22Rv1 (cell line): ENCODE measurements around the gene TIMELESS.
"Not testable (repeated sequence)": the region's sequence is repeated elsewhere in the genome, so short reads cannot be mapped to it uniquely, and the experiment has no call there.

ENCODE experiments used
- H3K27ac ChIP-seq: fragments of 450-650 bp; 2 replicates; pipeline ENCODE4 v1.5.1; 2017
- ZFX ChIP-seq: fragments of 450-650 bp; IDR thresholded peaks from 2 replicates; pipeline ENCODE4 v1.6.1; 2017; ENCODE audit warnings: antibody characterized with exemption, borderline replicate concordance
- TF ChIP-seq, protein P1 (sequence below): fragments of 450-650 bp; IDR thresholded peaks from 2 replicates; pipeline ENCODE4 v1.5.1; 2017; ENCODE audit warnings: mild to moderate bottlenecking

TIMELESS gene, protein sequence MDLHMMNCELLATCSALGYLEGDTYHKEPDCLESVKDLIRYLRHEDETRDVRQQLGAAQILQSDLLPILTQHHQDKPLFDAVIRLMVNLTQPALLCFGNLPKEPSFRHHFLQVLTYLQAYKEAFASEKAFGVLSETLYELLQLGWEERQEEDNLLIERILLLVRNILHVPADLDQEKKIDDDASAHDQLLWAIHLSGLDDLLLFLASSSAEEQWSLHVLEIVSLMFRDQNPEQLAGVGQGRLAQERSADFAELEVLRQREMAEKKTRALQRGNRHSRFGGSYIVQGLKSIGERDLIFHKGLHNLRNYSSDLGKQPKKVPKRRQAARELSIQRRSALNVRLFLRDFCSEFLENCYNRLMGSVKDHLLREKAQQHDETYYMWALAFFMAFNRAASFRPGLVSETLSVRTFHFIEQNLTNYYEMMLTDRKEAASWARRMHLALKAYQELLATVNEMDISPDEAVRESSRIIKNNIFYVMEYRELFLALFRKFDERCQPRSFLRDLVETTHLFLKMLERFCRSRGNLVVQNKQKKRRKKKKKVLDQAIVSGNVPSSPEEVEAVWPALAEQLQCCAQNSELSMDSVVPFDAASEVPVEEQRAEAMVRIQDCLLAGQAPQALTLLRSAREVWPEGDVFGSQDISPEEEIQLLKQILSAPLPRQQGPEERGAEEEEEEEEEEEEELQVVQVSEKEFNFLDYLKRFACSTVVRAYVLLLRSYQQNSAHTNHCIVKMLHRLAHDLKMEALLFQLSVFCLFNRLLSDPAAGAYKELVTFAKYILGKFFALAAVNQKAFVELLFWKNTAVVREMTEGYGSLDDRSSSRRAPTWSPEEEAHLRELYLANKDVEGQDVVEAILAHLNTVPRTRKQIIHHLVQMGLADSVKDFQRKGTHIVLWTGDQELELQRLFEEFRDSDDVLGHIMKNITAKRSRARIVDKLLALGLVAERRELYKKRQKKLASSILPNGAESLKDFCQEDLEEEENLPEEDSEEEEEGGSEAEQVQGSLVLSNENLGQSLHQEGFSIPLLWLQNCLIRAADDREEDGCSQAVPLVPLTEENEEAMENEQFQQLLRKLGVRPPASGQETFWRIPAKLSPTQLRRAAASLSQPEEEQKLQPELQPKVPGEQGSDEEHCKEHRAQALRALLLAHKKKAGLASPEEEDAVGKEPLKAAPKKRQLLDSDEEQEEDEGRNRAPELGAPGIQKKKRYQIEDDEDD

DNA sequence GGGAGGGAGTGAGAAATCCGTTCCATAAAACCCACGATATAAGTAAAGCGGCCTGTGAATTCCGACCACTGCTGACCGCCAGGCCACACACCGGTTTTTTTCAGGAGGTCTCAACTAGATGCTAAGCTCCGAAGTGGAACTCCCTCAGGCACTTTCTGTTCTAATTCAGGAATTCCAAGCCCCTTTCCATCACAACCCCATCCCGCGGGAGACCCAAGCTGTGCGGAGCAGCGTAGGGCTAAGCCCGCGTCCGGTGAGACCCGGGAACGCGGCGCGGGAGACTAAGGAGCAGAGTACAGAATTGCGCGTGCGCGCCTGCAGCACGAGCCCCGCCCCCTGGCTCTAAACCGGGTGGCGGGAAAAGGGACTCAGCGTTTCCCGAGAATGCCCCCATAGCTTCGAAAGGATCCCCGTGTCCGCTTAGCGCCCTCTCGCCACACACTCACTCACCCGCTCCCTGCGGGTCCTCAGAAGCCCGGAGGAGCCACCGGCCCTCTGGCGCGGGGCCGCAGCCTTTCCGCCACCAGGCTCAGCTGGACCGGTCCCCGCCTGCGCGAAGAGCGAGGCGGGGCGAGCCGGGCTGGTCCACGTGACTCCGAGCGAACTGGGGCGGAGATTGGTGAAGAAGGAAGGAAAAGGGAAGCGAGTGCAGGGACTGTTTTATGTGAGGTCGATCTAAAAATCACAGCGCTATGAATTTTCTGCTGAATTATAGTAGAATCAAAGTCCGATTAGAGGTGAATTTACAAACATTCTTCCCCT lies at the start of gene TIMELESS:
Gene TIMELESS (minus strand): TSS at position 567 of the 762 bp plus-strand sequence. CDS start 15,256 bp downstream, outside the sequence.
- H3K27ac ChIP-seq: peak within 1 kb of the TSS; percentile 90
- TF ChIP-seq, protein P1, sequence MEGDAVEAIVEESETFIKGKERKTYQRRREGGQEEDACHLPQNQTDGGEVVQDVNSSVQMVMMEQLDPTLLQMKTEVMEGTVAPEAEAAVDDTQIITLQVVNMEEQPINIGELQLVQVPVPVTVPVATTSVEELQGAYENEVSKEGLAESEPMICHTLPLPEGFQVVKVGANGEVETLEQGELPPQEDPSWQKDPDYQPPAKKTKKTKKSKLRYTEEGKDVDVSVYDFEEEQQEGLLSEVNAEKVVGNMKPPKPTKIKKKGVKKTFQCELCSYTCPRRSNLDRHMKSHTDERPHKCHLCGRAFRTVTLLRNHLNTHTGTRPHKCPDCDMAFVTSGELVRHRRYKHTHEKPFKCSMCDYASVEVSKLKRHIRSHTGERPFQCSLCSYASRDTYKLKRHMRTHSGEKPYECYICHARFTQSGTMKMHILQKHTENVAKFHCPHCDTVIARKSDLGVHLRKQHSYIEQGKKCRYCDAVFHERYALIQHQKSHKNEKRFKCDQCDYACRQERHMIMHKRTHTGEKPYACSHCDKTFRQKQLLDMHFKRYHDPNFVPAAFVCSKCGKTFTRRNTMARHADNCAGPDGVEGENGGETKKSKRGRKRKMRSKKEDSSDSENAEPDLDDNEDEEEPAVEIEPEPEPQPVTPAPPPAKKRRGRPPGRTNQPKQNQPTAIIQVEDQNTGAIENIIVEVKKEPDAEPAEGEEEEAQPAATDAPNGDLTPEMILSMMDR: peak; percentile 20
- no peak for TF ChIP-seq ZFX

DNA sequence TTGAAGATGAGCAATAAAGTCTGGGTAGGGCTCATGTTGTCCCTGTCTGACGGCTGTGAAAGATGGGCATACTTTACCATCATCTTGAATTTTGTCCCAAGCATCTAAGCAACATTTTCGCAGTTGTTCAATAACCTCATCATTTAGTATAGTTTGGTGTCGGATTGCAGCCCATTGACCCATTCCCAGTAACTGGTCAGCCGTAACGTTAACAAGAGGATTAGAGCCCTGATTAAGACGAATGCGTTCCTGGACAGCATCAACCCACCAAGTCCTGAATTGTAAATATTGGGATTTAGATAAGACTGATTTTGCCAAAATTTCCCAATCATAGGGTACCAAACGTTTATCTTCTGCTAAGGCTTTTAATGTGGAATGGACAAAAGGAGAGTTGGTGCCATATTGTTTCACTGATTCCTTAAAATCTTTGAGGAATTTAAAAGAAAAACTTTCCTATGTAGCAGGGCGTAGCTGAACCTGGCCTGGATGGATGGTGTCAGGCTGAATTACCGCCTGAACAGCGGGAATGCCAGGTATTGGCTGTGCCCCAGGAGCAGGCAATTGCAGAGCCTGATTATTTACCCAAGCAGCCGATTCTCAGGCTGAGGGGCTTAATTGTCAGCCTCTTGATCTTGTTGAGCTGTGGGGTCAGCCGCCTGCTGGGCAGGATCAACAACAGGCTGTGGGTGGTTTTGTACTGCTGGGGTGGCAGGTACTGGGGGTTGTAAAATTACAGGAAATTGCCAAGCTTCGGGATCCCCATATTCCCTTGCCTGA lies 49.1 kb upstream of the TIMELESS start:
- not testable (repeated sequence) for H3K27ac ChIP-seq

DNA sequence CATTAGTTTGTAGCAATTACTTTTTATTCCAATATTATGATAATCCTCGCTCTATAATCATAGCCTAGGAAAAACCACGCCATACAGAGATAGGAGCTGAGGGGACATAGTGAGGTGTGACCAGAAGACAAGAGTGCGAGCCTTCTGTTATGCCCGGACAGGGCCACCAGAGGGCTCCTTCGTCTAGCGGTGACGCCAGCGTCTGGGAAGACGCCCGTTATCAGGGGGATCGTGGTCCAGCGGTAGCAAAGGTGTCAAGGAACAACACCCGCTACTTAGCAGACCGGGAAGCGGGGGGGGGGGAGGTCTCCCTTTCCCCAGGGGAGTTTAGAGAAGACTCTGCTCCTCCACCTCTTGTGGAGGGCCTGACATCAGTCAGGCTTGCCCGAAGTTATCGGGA lies 47.5 kb upstream of the TIMELESS start:
- not testable (repeated sequence) for H3K27ac ChIP-seq
- TF ChIP-seq, protein P1: peak; percentile 76

DNA sequence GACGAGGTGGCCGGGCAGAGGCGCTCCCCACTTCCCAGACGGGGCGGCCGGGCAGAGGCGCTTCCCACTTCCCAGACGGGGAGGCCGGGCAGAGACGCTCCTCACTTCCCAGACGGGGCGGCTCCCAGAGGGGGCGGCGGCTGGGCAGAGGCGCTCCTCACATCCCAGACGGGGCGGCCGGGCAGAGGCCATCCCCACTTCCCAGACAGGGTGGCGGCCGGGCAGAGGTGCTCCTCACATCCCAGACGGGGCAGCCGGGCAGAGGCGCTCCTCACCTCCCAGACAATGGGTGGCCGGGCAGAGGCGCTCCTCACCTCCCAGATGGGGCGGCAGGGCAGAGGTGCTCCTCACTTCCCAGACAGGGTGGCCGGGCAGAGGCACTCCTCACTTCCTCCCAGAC lies 45.3 kb upstream of the TIMELESS start:
- not testable (repeated sequence) for H3K27ac ChIP-seq

DNA sequence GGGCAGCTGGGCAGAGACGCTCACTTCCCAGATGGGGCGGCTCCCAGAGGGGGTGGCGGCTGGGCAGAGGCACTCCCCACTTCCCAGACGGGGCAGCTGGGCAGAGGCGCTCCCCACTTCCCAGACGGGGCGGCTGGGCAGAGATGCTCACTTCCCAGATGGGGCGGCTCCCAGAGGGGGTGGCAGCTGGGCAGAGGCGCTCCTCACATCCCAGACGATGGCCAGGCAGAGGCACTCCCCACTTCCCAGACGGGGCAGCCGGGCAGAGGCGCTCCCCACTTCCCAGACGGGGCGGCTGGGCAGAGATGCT lies 44.8 kb upstream of the TIMELESS start:
- not testable (repeated sequence) for H3K27ac ChIP-seq

DNA sequence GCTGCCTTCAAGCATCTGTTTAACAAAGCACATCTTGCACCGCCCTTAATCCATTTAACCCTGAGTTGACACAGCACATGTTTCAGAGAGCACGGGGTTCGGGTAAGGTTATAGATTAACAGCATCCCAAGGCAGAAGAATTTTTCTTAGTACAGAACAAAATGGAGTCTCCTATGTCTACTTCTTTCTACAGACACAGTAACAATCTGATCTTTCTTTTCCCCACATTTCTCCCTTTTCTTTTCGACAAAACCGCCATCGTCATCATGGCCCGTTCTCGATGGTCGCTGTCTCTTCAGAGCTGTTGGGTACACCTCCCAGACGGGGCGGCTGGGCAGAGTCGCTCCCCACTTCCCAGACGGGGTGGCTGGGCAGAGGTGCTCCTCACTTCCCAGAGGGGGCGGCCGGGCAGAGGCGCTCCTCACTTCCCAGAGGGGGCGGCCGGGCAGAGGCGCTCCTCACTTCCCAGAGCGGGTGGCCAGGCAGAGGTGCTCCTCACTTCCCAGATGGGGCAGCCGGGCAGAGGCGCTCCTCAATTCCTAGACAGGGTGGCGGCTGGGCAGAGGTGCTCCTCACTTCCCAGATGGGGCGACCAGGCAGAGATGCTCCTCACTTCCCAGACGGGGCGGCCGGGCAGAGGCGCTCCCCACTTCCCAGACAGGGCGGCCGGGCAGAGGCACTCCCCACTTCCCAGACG lies 44.3 kb upstream of the TIMELESS start:
- not testable (repeated sequence) for H3K27ac ChIP-seq

DNA sequence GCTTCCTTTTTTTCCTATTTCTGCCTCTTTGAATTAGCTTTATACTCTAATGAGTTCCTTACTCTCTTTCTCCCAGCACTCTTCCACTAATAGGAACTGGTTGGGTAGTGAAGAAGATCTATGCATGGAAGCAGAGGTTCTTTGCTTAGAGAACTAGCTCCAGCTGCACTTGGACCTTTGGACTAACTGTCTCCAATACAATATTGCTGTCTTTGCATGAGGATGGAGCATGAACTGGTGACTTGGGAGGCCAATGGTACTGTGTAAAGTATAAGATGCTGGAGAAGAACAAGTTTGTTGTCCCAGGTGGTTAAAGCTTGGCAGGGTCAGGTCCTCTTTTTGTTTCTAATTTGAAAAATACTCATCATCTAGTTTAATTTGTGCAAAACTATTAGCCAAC lies 41.1 kb upstream of the TIMELESS start:
- TF ChIP-seq, protein P1: no peak
- TF ChIP-seq ZFX: no peak
- no peak overlapping the region for H3K27ac ChIP-seq

DNA sequence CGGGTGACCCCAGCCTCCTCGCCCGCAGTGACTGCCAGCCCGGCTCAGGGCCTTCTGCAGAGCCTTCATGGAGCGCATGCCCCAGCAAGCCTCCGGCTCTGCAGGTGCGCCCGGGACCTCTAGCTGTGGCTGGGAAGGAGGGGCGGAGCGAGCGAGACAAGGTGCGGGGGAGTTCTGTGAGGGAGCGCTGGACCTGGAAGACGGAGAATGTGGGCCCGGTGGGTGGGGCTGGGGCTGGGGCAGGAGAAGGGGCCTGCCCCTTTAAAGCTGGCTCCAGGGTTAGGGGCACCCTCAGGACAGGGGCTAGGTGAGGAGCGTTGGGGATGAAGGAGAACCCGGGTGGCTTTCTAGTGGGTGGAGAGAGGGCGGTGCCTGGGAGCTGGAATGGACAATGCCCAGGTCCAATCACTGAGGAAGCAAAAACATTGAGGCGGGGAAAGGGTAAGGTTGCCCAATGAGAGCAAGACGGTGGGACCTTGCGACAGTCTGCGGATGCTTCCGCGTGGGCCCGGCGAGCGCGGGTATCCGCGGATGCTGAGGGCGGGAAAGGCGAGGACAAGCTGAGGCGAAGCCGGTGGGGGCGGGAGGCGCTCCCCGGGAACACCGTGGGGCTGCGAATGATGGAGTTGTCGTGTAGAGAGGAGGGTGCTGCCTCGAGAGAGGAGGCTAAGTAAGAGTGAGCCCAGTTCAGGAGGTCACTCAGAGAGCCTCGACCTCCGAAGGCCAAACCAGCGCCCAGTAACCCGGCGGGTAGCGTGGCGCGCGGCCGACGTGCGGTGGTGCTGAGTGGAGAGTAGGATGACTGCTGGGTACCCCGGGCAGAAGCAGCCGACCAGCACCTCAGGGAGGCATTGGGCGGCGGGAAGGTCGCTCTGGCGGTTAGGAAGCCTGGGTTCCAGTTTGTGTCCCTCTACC lies 39.1 kb upstream of the TIMELESS start, which contains the start of gene GLS2:
Gene GLS2 (minus strand): TSS at position 121 of the 915 bp plus-strand sequence. CDS start 43 bp downstream, at position 78.
- TF ChIP-seq, protein P1: no peak
- TF ChIP-seq ZFX: no peak
- H3K27ac ChIP-seq: peak within 1 kb of the TSS; percentile 78
